Skeletal muscle satellite cell (primary cell): Measurements from ENCODE around the gene ZNF195.
"Not testable (repeated sequence)": the region's sequence is repeated elsewhere in the genome, so short reads cannot be mapped to it uniquely, and the experiment has no call there.

Experiments used
- H3K27me3 ChIP-seq: 2 replicates; pipeline ENCODE4 v1.7.0; 2013; ENCODE audit warnings: low read length; ENCODE audit not compliant: control insufficient read depth, insufficient read depth
- H3K36me3 ChIP-seq: 2 replicates; pipeline ENCODE4 v1.7.0; 2013; ENCODE audit warnings: mild to moderate bottlenecking, control low read depth, low read length; ENCODE audit not compliant: insufficient read depth
- H3K4me1 ChIP-seq: 2 replicates; pipeline ENCODE4 v1.7.0; 2013; ENCODE audit warnings: low read length; ENCODE audit not compliant: control insufficient read depth, insufficient read depth
- H3K4me2 ChIP-seq: 2 replicates; pipeline ENCODE4 v1.7.0; 2013; ENCODE audit warnings: mild to moderate bottlenecking, low read length
- H3K4me3 ChIP-seq: 2 replicates; pipeline ENCODE4 v1.7.0; 2013; ENCODE audit warnings: low read length
- H3K9ac ChIP-seq: 2 replicates; pipeline ENCODE4 v1.7.0; 2013; ENCODE audit warnings: mild to moderate bottlenecking, low read depth, low read length, moderate library complexity
- H3K9me3 ChIP-seq: replicated peaks from 2 replicates; pipeline ENCODE4 v1.7.0; 2013; ENCODE audit warnings: mild to moderate bottlenecking, control low read depth, low read length

Gene ZNF195

GRCh38 chr11:3342709-3343108, 36.2 kb downstream of the ZNF195 start:
- H3K9me3 ChIP-seq: no peaks in the 10 kb centered on the region
- H3K36me3 ChIP-seq: no peaks in the 10 kb centered on the region
- no peak overlapping the region for H3K4me2 ChIP-seq
- H3K9ac ChIP-seq: no peak overlapping the region
- peaks cover 6% of the 10 kb centered on the region for H3K27me3 ChIP-seq
- no peak overlapping the region for H3K4me3 ChIP-seq
- peaks cover 3% of the 10 kb centered on the region for H3K4me1 ChIP-seq

- Histone ChIP-seq H3K4me1 (peaks cover 3% of the 10 kb centered on the region), H3K27me3 (peaks cover 6% of the 10 kb centered on the region), H3K4me3 (no peak overlapping the region)
Observed at GRCh38 chr11:3341298-3341697, 37.6 kb downstream of the ZNF195 start.

GRCh38 chr11:3340025-3340424, 38.9 kb downstream of the ZNF195 start:
- Histone ChIP-seq H3K9me3 (no peaks in the 10 kb centered on the region), H3K36me3 (no peaks in the 10 kb centered on the region), H3K4me3 (no peak overlapping the region), H3K4me1 (peaks cover 3% of the 10 kb centered on the region), H3K4me2 (no peak overlapping the region), H3K27me3 (peaks cover 6% of the 10 kb centered on the region), H3K9ac (no peak overlapping the region)

More at GRCh38 chr11:3341298-3341697, 37.6 kb downstream of the ZNF195 start:
- H3K4me2 ChIP-seq: no peak overlapping the region
- no peak overlapping the region for H3K9ac ChIP-seq
- no peaks in the 10 kb centered on the region for H3K36me3 ChIP-seq
- no peaks in the 10 kb centered on the region for H3K9me3 ChIP-seq

- H3K4me2 ChIP-seq: no peak overlapping the region
Observed at GRCh38 chr11:3339340-3339624, 39.7 kb downstream of the ZNF195 start.

GRCh38 chr11:3338569-3339339, 40.2 kb downstream of the ZNF195 start:
- Histone ChIP-seq H3K4me3 (no peak overlapping the region), H3K27me3 (peaks cover 6% of the 10 kb centered on the region), H3K9ac (no peak overlapping the region), H3K9me3 (no peaks in the 10 kb centered on the region), H3K36me3 (no peaks in the 10 kb centered on the region), H3K4me1 (peaks cover 3% of the 10 kb centered on the region), H3K4me2 (no peak overlapping the region)

More at GRCh38 chr11:3339340-3339624, 39.7 kb downstream of the ZNF195 start:
- Histone ChIP-seq H3K27me3 (peaks cover 6% of the 10 kb centered on the region), H3K4me1 (peaks cover 3% of the 10 kb centered on the region), H3K36me3 (no peaks in the 10 kb centered on the region), H3K9ac (no peak overlapping the region), H3K9me3 (no peaks in the 10 kb centered on the region), H3K4me3 (no peak overlapping the region)

- H3K4me3 ChIP-seq, H3K9ac ChIP-seq, H3K36me3 ChIP-seq, H3K4me1 ChIP-seq, H3K4me2 ChIP-seq, H3K9me3 ChIP-seq, H3K27me3 ChIP-seq: not testable (repeated sequence)
Observed at GRCh38 chr11:3336420-3336819, 42.5 kb downstream of the ZNF195 start.

GRCh38 chr11:3333157-3333556, 45.8 kb downstream of the ZNF195 start:
- not testable (repeated sequence) for H3K4me1 ChIP-seq, H3K4me3 ChIP-seq, H3K9me3 ChIP-seq, H3K9ac ChIP-seq, H3K27me3 ChIP-seq, H3K4me2 ChIP-seq, H3K36me3 ChIP-seq

GRCh38 chr11:3331078-3331477, 47.9 kb downstream of the ZNF195 start:
- not testable (repeated sequence) for H3K9me3 ChIP-seq, H3K4me3 ChIP-seq, H3K27me3 ChIP-seq, H3K4me1 ChIP-seq, H3K9ac ChIP-seq, H3K36me3 ChIP-seq, H3K4me2 ChIP-seq

GRCh38 chr11:3330064-3330463, 48.9 kb downstream of the ZNF195 start:
- not testable (repeated sequence) for H3K9me3 ChIP-seq, H3K4me3 ChIP-seq, H3K4me2 ChIP-seq, H3K4me1 ChIP-seq, H3K9ac ChIP-seq, H3K36me3 ChIP-seq, H3K27me3 ChIP-seq

- not testable (repeated sequence) for H3K27me3 ChIP-seq, H3K9ac ChIP-seq, H3K4me2 ChIP-seq, H3K4me3 ChIP-seq, H3K4me1 ChIP-seq, H3K36me3 ChIP-seq, H3K9me3 ChIP-seq
Observed at GRCh38 chr11:3328503-3328902, 50.4 kb downstream of the ZNF195 start.

- not testable (repeated sequence) for H3K36me3 ChIP-seq, H3K4me2 ChIP-seq, H3K27me3 ChIP-seq
Observed at GRCh38 chr11:3326450-3326849, 52.5 kb downstream of the ZNF195 start.

GRCh38 chr11:3324724-3325123, 54.2 kb downstream of the ZNF195 start:
- H3K4me1 ChIP-seq, H3K27me3 ChIP-seq, H3K4me3 ChIP-seq, H3K36me3 ChIP-seq, H3K9ac ChIP-seq, H3K4me2 ChIP-seq, H3K9me3 ChIP-seq: not testable (repeated sequence)

More at GRCh38 chr11:3326450-3326849, 52.5 kb downstream of the ZNF195 start:
- not testable (repeated sequence) for H3K4me1 ChIP-seq, H3K9ac ChIP-seq, H3K9me3 ChIP-seq, H3K4me3 ChIP-seq
